ENCODE results near the gene SERPINB3.
"Not testable (repeated sequence)": the region's sequence is repeated elsewhere in the genome, so short reads cannot be mapped to it uniquely, and the experiment has no call there.

Gene SERPINB3

GRCh38 chr18:63644694-63645093 lies 17.0 kb downstream of the SERPINB3 start:
- not testable (repeated sequence) for DNase-seq

DNA sequence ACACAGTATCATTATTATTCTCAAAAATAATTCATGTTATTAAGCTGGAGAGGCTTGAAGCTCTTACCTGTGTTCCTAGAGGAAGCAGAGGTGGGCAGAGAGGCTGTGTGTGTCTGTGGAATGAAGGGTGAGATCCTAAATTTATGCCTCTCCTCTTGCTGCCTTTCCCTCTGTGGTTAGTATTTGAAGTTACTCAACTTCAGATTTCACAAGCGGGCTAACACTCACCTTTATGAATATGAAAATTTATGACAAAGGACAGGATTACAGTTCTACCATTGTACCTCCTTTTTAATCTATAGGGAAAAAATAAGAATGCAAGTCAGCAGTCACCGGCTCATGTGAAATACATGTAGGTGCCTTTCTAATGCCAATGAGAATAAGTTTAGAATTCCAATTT lies 17.6 kb downstream of the SERPINB3 start, which contains the start of gene SERPINB4:
Gene SERPINB4 (minus strand): TSS at position 115 of the 400 bp plus-strand sequence. CDS start 679 bp downstream, outside the sequence.
- not testable (repeated sequence) for DNase-seq

- DNase-seq: not testable (repeated sequence)
These were observed 18.9 kb downstream of the SERPINB3 start for GRCh38 chr18:63642668-63643356.

GRCh38 chr18:63641157-63641680 lies 20.5 kb downstream of the SERPINB3 start:
- not testable (repeated sequence) for DNase-seq

GRCh38 chr18:63637703-63638102 lies 24.0 kb downstream of the SERPINB3 start:
- DNase-seq: no peak

GRCh38 chr18:63627819-63628218 lies 33.9 kb downstream of the SERPINB3 start:
- no peak for DNase-seq

- no peak for DNase-seq
These were observed 35.3 kb downstream of the SERPINB3 start for GRCh38 chr18:63626431-63626830.

GRCh38 chr18:63624863-63625262 lies 36.8 kb downstream of the SERPINB3 start:
- no peak for DNase-seq

DNA sequence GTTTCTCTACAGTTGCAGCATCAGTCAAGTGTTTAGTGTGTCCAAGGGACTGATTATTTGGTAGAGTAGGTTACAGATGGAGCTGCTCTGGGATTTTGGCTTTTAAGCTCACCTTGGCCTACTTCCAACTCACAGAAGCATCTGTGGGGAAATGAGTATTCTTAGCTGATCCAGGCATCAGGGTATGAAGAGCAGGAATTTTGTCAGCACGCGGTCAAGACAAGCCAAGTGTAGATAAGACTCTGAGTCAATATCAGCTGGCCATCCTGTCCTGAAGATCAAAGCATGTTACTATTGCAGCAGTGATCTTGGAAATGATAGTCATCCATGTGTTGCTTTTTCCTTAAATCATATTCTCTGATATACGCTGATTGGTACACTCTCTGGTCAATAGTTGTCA lies 42.0 kb downstream of the SERPINB3 start:
- DNase-seq: no peak

DNA sequence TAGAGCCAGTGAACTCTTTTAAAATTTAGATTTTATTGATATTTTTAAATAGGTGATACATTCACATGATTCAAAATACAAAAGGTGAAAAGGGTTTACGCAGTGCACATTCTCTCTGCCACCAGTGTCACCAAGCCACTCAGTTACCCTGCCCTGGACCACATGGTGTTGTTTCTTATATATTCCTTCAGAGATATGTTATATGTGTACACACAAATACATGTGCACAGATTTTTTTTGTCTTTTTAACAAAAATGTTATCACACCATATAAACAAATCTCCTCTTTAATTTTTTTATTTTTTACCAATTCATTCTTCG lies 43.8 kb downstream of the SERPINB3 start:
- no peak for DNase-seq

- no peak for DNase-seq
These were observed 44.4 kb downstream of the SERPINB3 start for GRCh38 chr18:63617049-63617914.

DNA sequence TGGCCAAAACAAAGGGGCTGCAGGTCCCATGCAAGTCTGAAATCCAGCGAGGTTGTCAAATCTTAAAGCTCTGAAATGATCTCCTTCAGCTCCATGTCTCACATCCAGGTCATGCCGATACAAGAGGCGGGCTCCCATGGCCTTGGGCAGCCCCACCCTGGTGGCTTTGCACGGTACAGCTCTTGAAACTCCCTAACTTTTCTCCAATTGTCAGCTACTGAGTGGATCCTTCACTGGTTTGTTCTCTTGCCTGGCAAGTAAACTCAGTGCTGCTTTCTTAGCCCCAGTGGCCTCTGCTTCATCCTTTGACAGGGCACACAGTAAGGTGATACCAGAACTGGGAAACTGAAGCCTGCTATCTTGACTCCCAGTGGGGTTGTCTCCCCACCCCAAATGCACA lies 48.3 kb downstream of the SERPINB3 start:
- DNase-seq: no peak

- DNase-seq: no peak
These were observed 55.2 kb downstream of the SERPINB3 start for GRCh38 chr18:63606526-63606925.

Measured in midbrain (tissue), 1 donor.